WERI-Rb-1 (cell line): ENCODE results near the gene TRO.

Experiments used
- DNase-seq: peaks from one replicate; pipeline ENCODE4 v3.0.0-alpha.2; 2020
- H3K27ac ChIP-seq: fragments of 250-450 bp; sonication (Bioruptor Pico); 2 replicates; pipeline ENCODE4 v1.5.1; 2020; ENCODE audit warnings: mild to moderate bottlenecking, moderate library complexity
- H3K27me3 ChIP-seq: fragments of 250-450 bp; sonication (Bioruptor Pico); 2 replicates; pipeline ENCODE4 v1.5.1; 2021; ENCODE audit warnings: mild to moderate bottlenecking, low read depth, moderate library complexity; ENCODE audit not compliant: insufficient read depth, severe bottlenecking
- H3K36me3 ChIP-seq: fragments of 250-450 bp; sonication (Bioruptor Pico); 2 replicates; pipeline ENCODE4 v1.5.1; 2020; ENCODE audit warnings: mild to moderate bottlenecking, moderate library complexity
- H3K4me3 ChIP-seq: 2 replicates; pipeline ENCODE4 v1.5.1; 2011; ENCODE audit warnings: low read depth, mild to moderate bottlenecking, control low read depth, low read length
- H3K9me3 ChIP-seq: fragments of 250-450 bp; sonication (Bioruptor Pico); 2 replicates; pipeline ENCODE4 v1.5.1; 2021; ENCODE audit warnings: mild to moderate bottlenecking, moderate library complexity; ENCODE audit not compliant: severe bottlenecking
- CTCF ChIP-seq: IDR thresholded peaks from 2 replicates; pipeline ENCODE4 v1.5.1; 2011; ENCODE audit warnings: low read depth, mild to moderate bottlenecking, control low read depth, inconsistent platforms, low read length

The TRO gene

DNA sequence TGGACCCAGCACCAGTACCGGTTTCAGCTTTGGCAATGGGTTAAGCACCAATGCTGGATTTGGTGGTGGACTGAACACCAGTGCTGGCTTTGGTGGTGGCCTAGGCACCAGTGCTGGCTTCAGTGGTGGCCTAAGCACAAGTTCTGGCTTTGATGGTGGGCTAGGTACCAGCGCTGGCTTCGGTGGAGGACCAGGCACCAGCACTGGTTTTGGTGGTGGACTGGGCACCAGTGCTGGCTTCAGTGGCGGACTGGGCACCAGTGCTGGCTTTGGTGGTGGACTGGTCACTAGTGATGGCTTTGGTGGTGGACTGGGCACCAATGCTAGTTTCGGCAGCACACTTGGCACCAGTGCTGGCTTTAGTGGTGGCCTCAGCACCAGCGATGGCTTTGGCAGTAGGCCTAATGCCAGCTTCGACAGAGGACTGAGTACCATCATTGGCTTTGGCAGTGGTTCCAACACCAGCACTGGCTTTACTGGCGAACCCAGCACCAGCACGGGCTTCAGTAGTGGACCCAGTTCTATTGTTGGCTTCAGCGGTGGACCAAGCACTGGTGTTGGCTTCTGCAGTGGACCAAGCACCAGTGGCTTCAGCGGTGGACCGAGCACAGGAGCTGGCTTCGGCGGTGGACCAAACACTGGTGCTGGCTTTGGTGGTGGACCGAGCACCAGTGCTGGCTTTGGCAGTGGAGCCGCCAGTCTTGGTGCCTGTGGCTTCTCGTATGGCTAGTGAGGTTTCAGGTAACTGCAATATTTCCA lies 9.8 kb downstream of the TRO start:
- Histone ChIP-seq H3K36me3 (no peaks in the 10 kb centered on the region), H3K27ac (no peak overlapping the region), H3K9me3 (no peaks in the 10 kb centered on the region), H3K27me3 (peaks cover 8% of the 10 kb centered on the region), H3K4me3 (no peak overlapping the region)
- TF ChIP-seq CTCF, result no peak
- DNase-seq, result no peak

GRCh38 chrX:54931107-54931506 lies 10.5 kb downstream of the TRO start:
- no peaks in the 10 kb centered on the region for H3K9me3 ChIP-seq
- DNase-seq, result no peak
- no peaks in the 10 kb centered on the region for H3K36me3 ChIP-seq
- TF ChIP-seq CTCF, result no peak
- H3K27ac ChIP-seq, result no peak overlapping the region
- no peak overlapping the region for H3K4me3 ChIP-seq
- peaks cover 9% of the 10 kb centered on the region for H3K27me3 ChIP-seq

- H3K36me3 ChIP-seq, result no peaks in the 10 kb centered on the region
- no peak for TF ChIP-seq CTCF
- DNase-seq, result no peak
- no peak overlapping the region for H3K4me3 ChIP-seq
- peaks cover 7% of the 10 kb centered on the region for H3K27me3 ChIP-seq
- H3K9me3 ChIP-seq, result no peaks in the 10 kb centered on the region
- H3K27ac ChIP-seq, result no peak overlapping the region
These were observed 12.7 kb downstream of the TRO start for GRCh38 chrX:54933150-54933826.

GRCh38 chrX:54934058-54934457 lies 13.4 kb downstream of the TRO start:
- Histone ChIP-seq H3K36me3 (no peaks in the 10 kb centered on the region), H3K9me3 (no peaks in the 10 kb centered on the region), H3K27me3 (peaks cover 7% of the 10 kb centered on the region), H3K27ac (no peak overlapping the region), H3K4me3 (no peak overlapping the region)
- TF ChIP-seq CTCF, result no peak
- DNase-seq, result no peak

- Histone ChIP-seq H3K27ac (no peak overlapping the region), H3K36me3 (no peaks in the 10 kb centered on the region), H3K27me3 (peaks cover 7% of the 10 kb centered on the region), H3K9me3 (no peaks in the 10 kb centered on the region), H3K4me3 (no peak overlapping the region)
- DNase-seq, result no peak
- no peak for TF ChIP-seq CTCF
These were observed 14.3 kb downstream of the TRO start for GRCh38 chrX:54934890-54935289.
